Anterior cingulate cortex (tissue), 58 donors: ENCODE results near the gene SMIM1.

Experiments used
- DNase-seq, 58 donors: peaks; one replicate each; lab custom pipeline; 2025; lab: John Stamatoyannopoulos, UW

SMIM1 gene

DNA sequence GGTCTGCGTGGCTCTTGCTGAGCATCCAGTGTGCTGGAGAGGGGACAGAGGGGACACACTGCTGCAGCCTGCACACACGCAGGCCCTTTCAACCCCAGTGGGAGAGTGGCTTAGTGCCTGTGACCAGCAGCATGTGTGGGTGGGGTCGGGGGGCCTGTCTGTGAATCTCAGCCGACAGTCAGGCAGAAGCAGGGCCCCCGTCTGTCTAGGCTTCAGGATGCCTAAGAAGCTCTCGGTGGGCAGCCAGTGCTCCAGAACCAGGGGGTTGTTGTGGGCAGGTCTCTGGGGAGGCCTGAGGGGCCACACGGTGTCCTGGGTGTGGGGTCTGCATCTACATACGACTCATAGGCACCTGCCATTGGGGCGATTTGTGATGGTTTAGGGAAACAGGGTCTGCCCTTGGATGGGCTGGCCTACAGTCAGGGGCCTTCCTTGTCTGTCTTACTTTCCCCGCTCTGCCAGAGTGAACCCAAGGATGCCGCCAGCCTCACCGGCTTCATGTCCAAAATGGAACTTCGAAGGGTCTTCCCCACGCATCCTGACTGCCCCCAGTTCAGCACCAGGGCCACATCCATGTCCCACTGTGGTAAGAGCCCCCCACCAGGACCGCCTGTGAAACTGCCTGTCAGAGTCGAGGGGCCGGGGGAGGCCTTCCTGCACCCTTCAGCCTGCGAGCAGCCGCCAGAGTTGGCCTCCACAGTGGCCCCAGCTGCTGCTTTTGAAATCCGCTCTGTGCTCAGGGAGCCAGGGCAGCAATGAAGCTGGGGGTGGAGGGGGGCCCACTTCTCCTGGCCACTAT is 18.7 kb upstream of the SMIM1 start:
- DNase-seq: no peak

DNA sequence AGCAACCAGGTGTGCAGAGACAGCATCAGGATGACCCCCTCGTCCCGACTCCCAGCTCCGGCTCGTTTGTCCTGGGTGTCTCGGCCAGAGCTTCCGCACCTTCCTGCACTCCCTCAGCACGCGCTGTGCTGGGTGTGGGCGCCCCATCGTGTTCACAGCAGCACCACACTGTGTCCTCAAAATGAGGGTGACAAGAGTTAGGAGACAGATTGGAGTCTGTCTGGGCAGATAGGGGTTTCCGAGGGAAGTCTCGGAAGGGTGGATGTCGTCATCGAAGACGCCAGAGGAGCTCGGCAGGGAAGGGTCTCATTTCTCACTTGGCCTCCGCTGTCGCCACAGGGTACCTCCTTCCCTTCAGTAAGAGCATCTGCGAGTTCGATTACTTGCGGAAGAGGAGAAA is 16.2 kb upstream of the SMIM1 start:
- no peak for DNase-seq

DNA sequence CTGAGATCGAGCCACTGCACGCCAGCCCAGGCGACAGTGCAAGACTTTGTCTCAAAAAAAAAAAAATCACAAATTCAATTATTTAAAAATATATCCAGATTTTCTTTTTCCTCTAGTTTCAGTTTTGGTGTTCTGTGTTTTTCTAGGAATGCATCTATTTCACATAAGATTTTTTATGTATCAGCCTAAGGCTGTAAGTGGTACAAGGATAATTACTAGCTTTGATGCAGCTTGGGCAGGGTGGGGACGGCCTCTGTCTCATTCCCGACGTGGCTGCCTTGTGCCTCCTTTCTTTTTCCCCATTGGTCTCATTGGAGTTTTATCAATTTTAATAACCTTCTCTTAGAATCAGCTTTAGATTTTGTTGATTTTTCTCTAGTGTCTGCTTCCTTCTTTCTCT is 13.4 kb upstream of the SMIM1 start:
- no peak for DNase-seq

DNA sequence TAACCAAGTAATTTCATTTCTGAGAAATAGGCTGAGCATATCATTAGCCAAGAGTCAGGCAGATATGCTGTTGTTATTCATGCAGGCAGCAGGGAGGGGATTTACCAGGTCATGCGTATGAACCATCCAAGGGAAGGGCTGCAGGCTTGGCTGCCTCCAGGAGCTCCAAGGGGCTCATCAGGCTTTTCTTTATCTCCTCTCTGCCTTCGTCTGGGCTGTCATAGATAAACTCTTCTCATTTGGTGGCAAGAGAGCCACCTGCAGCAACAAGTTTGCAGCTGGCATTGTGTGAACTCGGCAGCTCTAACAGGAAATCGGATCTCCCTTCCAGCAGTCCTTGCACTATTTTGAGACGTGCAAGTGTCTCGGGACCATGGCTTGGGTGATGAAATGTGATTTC is 12.8 kb upstream of the SMIM1 start:
- no peak for DNase-seq

DNA sequence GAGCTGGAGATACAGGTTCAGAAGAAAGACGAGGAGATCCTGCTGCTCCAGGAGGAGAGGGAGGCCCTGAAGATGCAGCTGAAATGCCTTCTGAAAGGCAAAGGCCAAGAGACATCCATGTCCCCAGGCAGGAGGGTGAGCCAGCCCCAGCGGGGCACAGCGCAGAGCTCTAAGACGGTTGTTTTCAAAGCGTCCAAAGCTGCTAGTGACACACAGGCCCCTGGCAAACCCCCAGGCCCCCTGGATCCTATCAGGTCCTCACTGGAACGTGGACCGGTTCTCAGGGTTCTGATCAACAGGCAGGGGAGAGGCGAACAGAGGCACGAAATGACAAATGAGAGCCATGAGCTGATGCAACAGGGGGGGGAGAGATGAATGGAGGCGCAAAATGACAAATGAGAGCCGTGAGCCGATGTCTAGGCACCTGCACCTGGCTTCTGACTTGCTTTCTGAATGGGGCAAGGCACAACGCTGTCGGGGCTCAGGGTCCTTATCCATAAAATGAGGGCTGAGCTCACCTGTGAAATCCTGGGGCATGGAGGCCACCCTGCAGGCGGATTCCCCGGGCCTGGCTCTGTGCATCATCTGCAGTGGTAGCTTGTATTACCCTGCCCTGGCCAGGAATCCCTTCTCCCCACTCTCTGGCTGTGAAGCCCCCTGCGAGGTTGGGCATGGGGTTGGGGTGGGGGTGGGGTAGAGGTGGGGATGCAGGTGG is 11.1 kb upstream of the SMIM1 start:
- no peak for DNase-seq

DNA sequence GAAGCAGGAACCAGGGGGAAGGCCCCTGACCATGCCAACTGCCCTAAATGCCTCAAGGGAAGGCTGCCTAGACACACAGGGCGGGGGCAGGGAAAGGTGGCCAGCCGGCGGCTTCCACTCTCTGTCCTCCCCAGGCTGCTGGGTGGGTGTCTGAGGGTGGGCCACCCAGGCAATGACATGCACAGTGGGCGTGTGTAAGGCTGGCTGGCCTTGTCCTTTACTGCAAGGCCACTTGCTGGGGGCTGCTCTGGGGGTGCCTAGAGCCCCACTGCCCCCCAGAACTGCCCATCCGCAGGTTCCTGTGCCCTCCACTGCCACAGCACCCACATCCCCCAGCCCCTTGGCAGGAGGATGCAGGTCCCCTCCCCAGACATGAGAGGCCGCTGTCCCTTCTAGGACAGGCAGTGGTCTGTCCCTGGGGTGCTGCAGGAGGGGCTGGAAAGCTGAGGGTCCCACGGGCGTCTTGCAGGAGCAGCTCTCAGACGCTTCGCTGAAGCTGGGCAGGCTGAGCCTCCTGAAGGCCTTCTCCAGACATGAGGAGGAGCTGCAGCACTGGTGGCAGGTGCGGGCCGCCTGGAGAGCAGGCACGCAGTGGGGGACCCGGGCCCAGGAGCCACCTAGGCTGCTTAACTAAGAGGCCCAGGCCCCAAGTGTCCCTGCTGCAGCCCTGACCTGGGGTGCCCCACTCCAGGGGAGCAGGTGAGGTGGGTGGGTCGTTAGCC is 10.2 kb upstream of the SMIM1 start:
- DNase-seq: no peak

GRCh38 chr1:3762873-3763228 is 9.7 kb upstream of the SMIM1 start:
- no peak for DNase-seq

- DNase-seq: no peak
These were observed 9.0 kb upstream of the SMIM1 start for GRCh38 chr1:3763351-3764125.

DNA sequence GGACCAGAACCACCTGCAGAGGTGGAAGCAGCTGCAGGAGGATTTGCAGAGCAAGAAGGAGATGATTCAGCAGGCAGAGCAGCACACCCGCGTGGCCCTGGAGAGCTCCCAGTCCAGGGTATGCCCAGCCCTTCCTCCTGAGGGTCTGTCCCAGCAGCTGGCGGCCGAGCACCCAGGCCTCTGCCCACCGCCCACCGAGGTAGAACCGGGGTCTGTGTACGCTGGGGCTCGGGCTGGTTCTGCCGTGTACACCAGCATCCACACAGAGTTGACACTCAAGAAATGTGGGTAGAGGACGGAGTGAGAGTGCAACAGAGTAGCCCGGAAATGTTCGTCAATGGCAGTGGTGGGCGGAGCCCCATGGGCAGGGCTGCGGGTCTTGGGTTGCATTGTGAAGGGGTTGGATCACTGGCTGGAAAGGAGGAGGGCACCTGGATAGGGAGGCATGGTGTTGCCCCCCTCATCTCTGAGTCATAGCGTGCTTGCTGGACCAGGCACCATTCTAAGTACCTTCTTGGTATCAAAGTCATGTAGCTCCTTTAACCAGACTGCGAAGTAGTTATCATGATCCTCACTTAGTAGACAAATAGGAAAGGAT is 5.1 kb upstream of the SMIM1 start:
- no peak for DNase-seq

DNA sequence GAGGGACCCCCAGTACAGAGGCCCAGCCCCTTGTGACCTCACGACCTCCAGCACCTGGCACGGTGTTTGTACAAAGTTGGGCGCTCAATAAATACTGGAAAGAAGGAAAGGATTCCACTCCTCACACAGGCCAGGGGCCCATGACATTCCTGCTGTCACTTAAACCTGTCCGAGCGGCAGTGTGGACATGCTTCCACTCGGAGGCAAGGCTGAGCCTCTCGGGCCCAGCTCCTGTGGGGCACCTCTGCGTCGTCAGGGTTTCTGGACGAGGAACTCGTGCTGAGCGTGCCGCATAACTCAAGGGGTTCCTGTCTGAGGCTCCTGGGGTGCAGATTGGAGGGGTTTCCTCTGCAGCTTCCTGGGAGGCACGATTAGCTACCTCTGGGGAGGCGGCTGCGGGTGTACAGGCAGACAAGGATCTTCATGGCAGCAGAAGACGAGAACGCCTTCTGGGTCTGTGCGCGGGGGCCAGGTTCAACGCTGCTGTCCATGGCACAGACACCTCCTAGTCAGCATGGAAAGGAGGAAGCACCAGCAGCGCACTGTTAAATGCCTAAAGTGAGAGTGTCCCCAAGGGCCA is 3.6 kb upstream of the SMIM1 start:
- DNase-seq: no peak

GRCh38 chr1:3770047-3770765 is 2.3 kb upstream of the SMIM1 start:
- no peak for DNase-seq

GRCh38 chr1:3771108-3772026 is 1.2 kb upstream of the SMIM1 start:
- no peak for DNase-seq

GRCh38 chr1:3772027-3772714 is 378 bp upstream of the SMIM1 start:
- peak in 48 of 58 donors; percentile 27 to 81 (median 58) for DNase-seq

DNA sequence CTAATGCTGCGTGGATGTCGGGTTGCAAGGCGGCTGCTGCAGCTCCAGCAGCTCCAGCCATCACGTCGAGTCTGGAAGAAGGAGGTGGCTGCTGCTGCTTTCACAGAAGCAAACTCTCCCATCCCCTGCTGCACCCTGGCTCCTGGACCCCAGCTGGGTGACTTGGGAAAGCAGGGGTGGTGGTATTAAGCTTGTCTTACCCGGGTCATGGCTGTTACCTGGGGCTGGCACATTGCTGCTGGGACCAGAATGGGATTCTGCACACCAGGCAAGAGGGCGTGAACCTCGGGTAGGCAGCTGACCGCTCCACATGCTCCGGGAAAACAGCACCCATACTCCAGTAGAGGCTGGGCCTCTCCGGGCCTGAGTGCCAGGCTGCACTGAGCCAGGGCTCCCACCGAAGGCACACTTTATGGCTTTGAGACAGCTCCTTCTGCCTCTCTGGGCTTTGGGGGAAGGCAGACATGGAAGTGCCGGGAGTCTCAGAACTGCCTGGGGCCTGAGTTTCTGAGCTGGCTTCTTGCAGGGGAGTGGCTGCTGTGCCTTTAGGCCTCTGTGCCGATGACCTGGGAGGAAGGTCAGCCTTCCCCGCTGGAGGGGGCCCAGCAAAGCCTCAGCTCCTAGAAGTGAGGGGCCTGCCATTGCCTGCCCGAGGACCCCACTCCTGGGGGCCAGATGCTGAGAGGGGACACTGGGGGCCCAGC is 1.2 kb downstream of the SMIM1 start:
- DNase-seq: no peak

DNA sequence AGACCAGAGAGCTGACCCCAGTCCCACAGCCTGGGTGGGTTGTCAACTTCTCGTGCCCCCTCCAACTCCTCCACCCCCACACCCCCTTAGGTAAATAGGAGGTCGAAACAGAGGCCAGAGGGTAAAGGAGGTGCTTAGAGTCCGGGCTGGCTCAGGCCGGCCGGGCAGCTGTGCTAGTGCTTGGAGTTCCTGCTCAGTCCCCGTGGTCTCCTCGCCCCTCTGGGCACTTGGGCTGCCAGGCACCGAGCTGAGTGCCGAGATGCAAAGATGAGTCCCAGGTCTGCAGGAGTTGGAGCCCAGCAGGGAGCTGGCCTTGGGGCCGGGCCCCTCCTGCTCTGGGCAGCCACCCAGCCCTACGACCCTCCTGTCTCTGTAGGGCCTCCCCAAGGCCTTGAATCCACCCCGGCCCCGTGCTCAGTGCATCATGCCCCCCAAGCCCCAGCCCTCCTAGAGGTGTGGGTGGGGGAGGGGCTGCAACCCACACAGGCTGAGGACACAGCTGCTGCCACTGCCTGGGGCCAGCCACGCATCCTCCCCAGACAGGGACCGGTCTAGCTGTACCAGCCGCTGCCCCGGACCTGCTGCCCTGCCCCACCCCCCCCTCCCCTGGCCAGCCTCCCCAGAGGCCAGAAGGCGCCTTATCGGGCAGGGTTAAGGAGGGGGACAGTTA is 1.9 kb downstream of the SMIM1 start:
- peak in 10 of 58 donors; percentile 18 to 67 (median 32) for DNase-seq

DNA sequence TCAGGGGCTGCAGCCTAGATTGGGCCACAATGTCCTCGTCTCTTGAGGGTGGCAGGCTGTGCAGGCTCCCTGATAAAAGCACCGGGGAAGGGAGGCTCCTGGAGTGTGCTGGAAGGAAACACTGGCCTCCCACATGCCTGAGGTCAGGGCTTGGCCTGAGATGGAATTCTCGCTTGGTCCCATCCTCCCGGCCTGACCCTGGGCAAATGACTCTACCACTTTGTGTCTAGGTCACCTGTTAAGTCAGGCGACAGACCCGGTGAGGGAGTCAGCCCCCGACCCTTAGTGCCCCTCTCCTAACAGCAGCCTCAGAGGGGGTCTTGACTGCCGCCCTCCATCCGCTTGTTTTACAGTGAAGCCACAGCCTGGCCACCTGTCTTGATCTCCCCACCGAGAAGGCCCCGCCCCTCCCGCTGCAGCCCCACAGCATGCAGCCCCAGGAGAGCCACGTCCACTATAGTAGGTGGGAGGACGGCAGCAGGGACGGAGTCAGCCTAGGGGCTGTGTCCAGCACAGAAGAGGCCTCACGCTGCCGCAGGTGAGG is 2.5 kb downstream of the SMIM1 start:
- DNase-seq: no peak
